Peyer's patch (tissue), 4 donors: ENCODE data around the gene GPD1L.

Source experiments
- CTCF ChIP-seq, 6 experiments: fragments of 450-650 bp in 4 of 6; fragments of 200-600 bp in 2 of 6; sonication (generic) in 1 of 6; IDR thresholded peaks; one replicate each; pipeline ENCODE4 v1.5.1; 2017 to 2019; ENCODE audit warnings: antibody characterized with exemption in 6 of 6, mild to moderate bottlenecking in 3 of 6, moderate library complexity in 1 of 6
- POLR2A ChIP-seq, 2 donors: fragments of 450-650 bp; IDR thresholded peaks; one replicate each; pipeline ENCODE4 v1.5.1; 2017; ENCODE audit warnings: antibody characterized with exemption in 2 of 2, mild to moderate bottlenecking in 2 of 2, moderate library complexity in 2 of 2

- TF ChIP-seq CTCF (IDR thresholded peaks at IDR 0.05) (no peak), POLR2A (IDR thresholded peaks at IDR 0.05) (no peak)
Measured at GRCh38 chr3:32138545-32139104, 32.2 kb downstream of the GPD1L start.
